HFF-Myc (cell line): ENCODE results near the gene HTR7.
A peak's percentile ranks its signal among the peaks of the same experiment; 100 is the strongest.

Experiments used
- DNase-seq: peaks from one replicate; pipeline ENCODE4 v3.0.0-alpha.2; 2011; ENCODE audit warnings: low read depth; ENCODE audit errors: extremely low read depth
- H3K4me3 ChIP-seq: replicated peaks from 2 replicates; pipeline ENCODE4 v1.5.1; 2011; ENCODE audit warnings: low read depth, mild to moderate bottlenecking, control low read depth, low read length
- CTCF ChIP-seq: IDR thresholded peaks from 2 replicates; pipeline ENCODE4 v1.5.1; 2012; ENCODE audit warnings: mild to moderate bottlenecking, low read depth, low read length, control low read depth; ENCODE audit errors: missing control alignments

Gene HTR7

GRCh38 chr10:90745565-90745964 is 112.3 kb downstream of the HTR7 start:
- no peak for DNase-seq

GRCh38 chr10:90743291-90743690 is 114.5 kb downstream of the HTR7 start:
- H3K4me3 ChIP-seq: no peak overlapping the region
- DNase-seq: no peak
- no peak for TF ChIP-seq CTCF

More at GRCh38 chr10:90745565-90745964, 112.3 kb downstream of the HTR7 start:
- no peak overlapping the region for H3K4me3 ChIP-seq
- TF ChIP-seq CTCF: no peak

- peak; percentile 60 for DNase-seq
- no peak for TF ChIP-seq CTCF
- no peak overlapping the region for H3K4me3 ChIP-seq
Observed at GRCh38 chr10:90741926-90742565, 115.8 kb downstream of the HTR7 start.

- no peak for TF ChIP-seq CTCF
- no peak for DNase-seq
- no peak overlapping the region for H3K4me3 ChIP-seq
Observed at GRCh38 chr10:90740265-90740664, 117.6 kb downstream of the HTR7 start.

- DNase-seq: no peak
- TF ChIP-seq CTCF: no peak
- no peak overlapping the region for H3K4me3 ChIP-seq
Observed at GRCh38 chr10:90738885-90739284, 119.0 kb downstream of the HTR7 start.

- no peak for DNase-seq
- no peak overlapping the region for H3K4me3 ChIP-seq
- no peak for TF ChIP-seq CTCF
Observed at GRCh38 chr10:90734415-90734814, 123.4 kb downstream of the HTR7 start.

- no peak for TF ChIP-seq CTCF
- no peak for DNase-seq
- no peak overlapping the region for H3K4me3 ChIP-seq
Observed at GRCh38 chr10:90732581-90732980, 125.3 kb downstream of the HTR7 start.
